Keratinocyte (primary cell): ENCODE data around the gene GMEB2. TPM values are rescaled to one million over a fixed set of nuclear protein-coding genes. Genes with fewer than 3 reads are reported as not detected.
"Not testable (repeated sequence)": the region's sequence is repeated elsewhere in the genome, so short reads cannot be mapped to it uniquely, and the experiment has no call there.

ENCODE experiments used
- DNase-seq: peaks from one replicate; pipeline ENCODE4 v3.0.0-alpha.2; 2011; ENCODE audit warnings: low read depth, missing footprints, low spot score
- FAIRE-seq: peaks from 2 replicates; lab custom pipeline; 2011; peaks lifted over from hg19 to GRCh38; lab: Jason Lieb, UNC
- H2AFZ ChIP-seq: 2 replicates; pipeline ENCODE4 v1.6.0; 2012; ENCODE audit warnings: low read length, control low read depth, inconsistent platforms; ENCODE audit not compliant: control insufficient read depth
- H3K27ac ChIP-seq: 2 replicates; pipeline ENCODE4 v1.5.1; 2011; ENCODE audit warnings: low read length; ENCODE audit not compliant: control insufficient read depth, insufficient read depth
- H3K27me3 ChIP-seq: 3 replicates; pipeline ENCODE4 v1.6.0; 2011; ENCODE audit warnings: low read length; ENCODE audit not compliant: control insufficient read depth, insufficient read depth; ENCODE audit errors: extremely low read depth
- H3K36me3 ChIP-seq, 2 experiments: 2 replicates in 1 of 2; 3 replicates in 1 of 2; pipeline ENCODE4 v1.5.1; 2011; ENCODE audit warnings: low read length in 2 of 2, mild to moderate bottlenecking in 1 of 2; ENCODE audit not compliant: control insufficient read depth in 2 of 2, insufficient read depth in 2 of 2; ENCODE audit errors: extremely low read depth in 1 of 2
- H3K4me1 ChIP-seq: 3 replicates; pipeline ENCODE4 v1.5.1; 2011; ENCODE audit warnings: low read length; ENCODE audit not compliant: control insufficient read depth, insufficient read depth; ENCODE audit errors: extremely low read depth
- H3K4me2 ChIP-seq: 3 replicates; pipeline ENCODE4 v1.6.0; 2011; ENCODE audit warnings: low read depth, low read length; ENCODE audit not compliant: control insufficient read depth, insufficient read depth; ENCODE audit errors: extremely low read depth
- H3K4me3 ChIP-seq, 3 experiments: fragments of 200-600 bp in 1 of 3; sonication (generic) in 1 of 3; 2 replicates in 2 of 3; 3 replicates in 1 of 3; pipeline ENCODE4 v1.5.1; 2011 to 2016; ENCODE audit warnings: low read length in 3 of 3, mild to moderate bottlenecking in 3 of 3, control low read depth in 2 of 3, inconsistent platforms in 1 of 3, low read depth in 1 of 3, mixed read lengths in 1 of 3, mixed run types in 1 of 3, moderate library complexity in 1 of 3; ENCODE audit not compliant: control insufficient read depth in 2 of 3, insufficient read depth in 2 of 3; ENCODE audit errors: extremely low read depth in 1 of 3
- H3K79me2 ChIP-seq: 2 replicates; pipeline ENCODE4 v1.6.0; 2012; ENCODE audit warnings: low read length; ENCODE audit not compliant: control insufficient read depth, insufficient read depth
- H3K9ac ChIP-seq: 3 replicates; pipeline ENCODE4 v1.6.0; 2011; ENCODE audit warnings: low read length; ENCODE audit not compliant: control insufficient read depth, insufficient read depth; ENCODE audit errors: extremely low read depth
- H3K9me1 ChIP-seq: 3 replicates; pipeline ENCODE4 v1.6.0; 2011; ENCODE audit warnings: low read length; ENCODE audit not compliant: control insufficient read depth, insufficient read depth; ENCODE audit errors: extremely low read depth
- H3K9me3 ChIP-seq: 2 replicates; pipeline ENCODE4 v1.5.1; 2012; ENCODE audit warnings: low read depth, low read length; ENCODE audit not compliant: control insufficient read depth
- H4K20me1 ChIP-seq: 3 replicates; pipeline ENCODE4 v1.6.0; 2011; ENCODE audit warnings: low read length; ENCODE audit not compliant: control insufficient read depth, insufficient read depth; ENCODE audit errors: extremely low read depth
- CTCF ChIP-seq, 3 experiments: IDR thresholded peaks in 1 of 3; conservative IDR thresholded peaks in 1 of 3; optimal IDR thresholded peaks in 1 of 3; 2 replicates in 2 of 3; 3 replicates in 1 of 3; pipeline versions ENCODE3 to v1.5.1; 2011; ENCODE audit warnings: low read length in 3 of 3, mild to moderate bottlenecking in 3 of 3, moderate library complexity in 2 of 3, control low read depth in 1 of 3, inconsistent platforms in 1 of 3; ENCODE audit not compliant: insufficient read depth in 2 of 3; ENCODE audit errors: extremely low read depth in 1 of 3
- EZH2 ChIP-seq: IDR thresholded peaks from one replicate; pipeline ENCODE4 v1.6.1; 2012; ENCODE audit warnings: inconsistent platforms, mild to moderate bottlenecking, low read length, moderate library complexity
- dilution Hi-C: fragments of 300-500 bp; cut with MboI; formaldehyde crosslinking; loops from one replicate; pipeline ENCODE4 v1.7.0; 2020; ENCODE audit warnings: low sequenced_read_pairs; ENCODE audit not compliant: extremely low pct_ligation_motif_present
- polyA plus RNA-seq, 5 experiments: library from polyadenylated mRNA; depleted of rRNA in 3 of 5; stranded (reverse) in 3 of 5; stranded (forward) in 1 of 5; unstranded in 1 of 5; fragments of >200 nt; gene quantifications; 1 replicate in 1 of 5; 2 replicates in 3 of 5; 3 replicates in 1 of 5; pipeline versions ENCODE4 v1.2.1 to v1.2.3, GENCODE V29; 2011 to 2012; ENCODE audit warnings: missing spikeins in 2 of 5, low read depth in 1 of 5, low replicate concordance in 1 of 5

The GMEB2 gene
- polyA plus RNA-seq, 1 donor (not counting 4 experiments of a cell fraction or from before 2014, with no cell fraction given): 5.1 TPM

GRCh38 chr20:63633732-63634131 lies 6.8 kb upstream of the GMEB2 start:
- dilution Hi-C loops: no loop called here
- Histone ChIP-seq H3K27ac (no peak overlapping the region), H3K4me2 (no peak overlapping the region), H3K79me2 (peaks cover 3% of the 10 kb centered on the region), H3K36me3 (peaks cover 0 to 1% of the 10 kb centered on the region in 2 experiments), H3K4me3 (no peak overlapping the region), H3K9ac (no peak overlapping the region), H3K9me3 (no peaks in the 10 kb centered on the region), H3K9me1 (no peaks in the 10 kb centered on the region), H3K4me1 (peaks cover 7% of the 10 kb centered on the region), H3K27me3 (no peaks in the 10 kb centered on the region), H4K20me1 (no peaks in the 10 kb centered on the region), H2AFZ (no peak overlapping the region)
- TF ChIP-seq EZH2: no peak
- TF ChIP-seq CTCF (optimal IDR thresholded peaks at IDR 0.05 in 1 of 3, IDR thresholded peaks at IDR 0.05 in 1 of 3, conservative IDR thresholded peaks at IDR 0.05 in 1 of 3; ENCODE audit: extremely low read depth in 1 of 3, insufficient read depth in 2 of 3, low read length in 3 of 3): no peak
- DNase-seq: no peak
- no peak for FAIRE-seq

GRCh38 chr20:63631426-63631825 lies 4.5 kb upstream of the GMEB2 start:
- H3K27ac ChIP-seq, H3K9me3 ChIP-seq, DNase-seq: not testable (repeated sequence)

GRCh38 chr20:63630956-63631355 lies 4.1 kb upstream of the GMEB2 start:
- H4K20me1 ChIP-seq, H3K9me3 ChIP-seq, H3K4me2 ChIP-seq, dilution Hi-C loops, H3K27me3 ChIP-seq, DNase-seq, FAIRE-seq, H3K9ac ChIP-seq, H3K9me1 ChIP-seq, H3K4me1 ChIP-seq, H2AFZ ChIP-seq, H3K27ac ChIP-seq, H3K4me3 ChIP-seq, H3K36me3 ChIP-seq: not testable (repeated sequence)
- peaks cover 23% of the 10 kb centered on the region for H3K79me2 ChIP-seq

More at GRCh38 chr20:63631426-63631825, 4.5 kb upstream of the GMEB2 start:
- dilution Hi-C loops, FAIRE-seq, H3K9me1 ChIP-seq, H3K27me3 ChIP-seq, H3K9ac ChIP-seq, H2AFZ ChIP-seq, H3K4me1 ChIP-seq, H3K4me3 ChIP-seq, H4K20me1 ChIP-seq, H3K4me2 ChIP-seq, H3K36me3 ChIP-seq: not testable (repeated sequence)
- peaks cover 18% of the 10 kb centered on the region for H3K79me2 ChIP-seq
